H9 (cell line): ENCODE results near the gene JMJD1C. TPM values are rescaled to one million over a fixed set of nuclear protein-coding genes. Genes with fewer than 3 reads are reported as not detected.

ENCODE experiments used
- DNase-seq: peaks from one replicate; pipeline ENCODE4 v3.0.0-alpha.2; 2017
- H2AFZ ChIP-seq: one replicate; pipeline ENCODE4 v1.6.1; 2013; ENCODE audit warnings: mild to moderate bottlenecking, low read length, control low read depth, moderate library complexity
- H2AK5ac ChIP-seq: 2 replicates; pipeline ENCODE4 v1.6.1; 2013; ENCODE audit warnings: low read length, control low read depth, mixed read lengths; ENCODE audit not compliant: insufficient read length
- H2BK120ac ChIP-seq: one replicate; pipeline ENCODE4 v1.6.1; 2013; ENCODE audit warnings: low read depth, mild to moderate bottlenecking, low read length, control low read depth, inconsistent platforms; ENCODE audit not compliant: poor library complexity, severe bottlenecking
- H2BK12ac ChIP-seq: 2 replicates; pipeline ENCODE4 v1.6.1; 2013; ENCODE audit warnings: low read length, control low read depth, mixed read lengths, low read depth; ENCODE audit not compliant: insufficient read length
- H2BK15ac ChIP-seq: 2 replicates; pipeline ENCODE4 v1.6.1; 2013; ENCODE audit warnings: low read depth, low read length, control low read depth
- H2BK20ac ChIP-seq: one replicate; pipeline ENCODE4 v1.6.1; 2013; ENCODE audit warnings: low read depth, mild to moderate bottlenecking, low read length, control low read depth, inconsistent platforms; ENCODE audit not compliant: poor library complexity, severe bottlenecking
- H2BK5ac ChIP-seq: 2 replicates; pipeline ENCODE4 v1.6.1; 2013; ENCODE audit warnings: low read length, control low read depth, mixed read lengths; ENCODE audit not compliant: insufficient read length
- H3K14ac ChIP-seq: 2 replicates; pipeline ENCODE4 v1.6.1; 2013; ENCODE audit warnings: low read length, control low read depth; ENCODE audit not compliant: insufficient read depth
- H3K18ac ChIP-seq: 2 replicates; pipeline ENCODE4 v1.6.1; 2013; ENCODE audit warnings: low read depth, mild to moderate bottlenecking, mixed read lengths, low read length, control low read depth; ENCODE audit not compliant: insufficient read length
- H3K23ac ChIP-seq: 2 replicates; pipeline ENCODE4 v1.6.1; 2013; ENCODE audit warnings: low read length, control low read depth, mixed read lengths, low read depth; ENCODE audit not compliant: insufficient read length
- H3K23me2 ChIP-seq: 2 replicates; pipeline ENCODE4 v1.6.1; 2013; ENCODE audit warnings: low read depth, mild to moderate bottlenecking, mixed read lengths, low read length, control low read depth; ENCODE audit not compliant: insufficient read length, poor library complexity, severe bottlenecking
- H3K27ac ChIP-seq: 2 replicates; pipeline ENCODE4 v1.5.1; 2013; ENCODE audit warnings: low read length, control low read depth, mixed read lengths, low read depth; ENCODE audit not compliant: insufficient read length
- H3K27me3 ChIP-seq: 2 replicates; pipeline ENCODE4 v1.6.1; 2013; ENCODE audit warnings: low read length, control low read depth, inconsistent platforms; ENCODE audit not compliant: insufficient read depth
- H3K4ac ChIP-seq: 2 replicates; pipeline ENCODE4 v1.6.1; 2013; ENCODE audit warnings: low read depth, mild to moderate bottlenecking, control low read depth, inconsistent platforms, low read length, moderate library complexity
- H3K4me1 ChIP-seq: 2 replicates; pipeline ENCODE4 v1.6.1; 2013; ENCODE audit warnings: low read length, control low read depth, inconsistent platforms; ENCODE audit not compliant: insufficient read depth
- H3K4me2 ChIP-seq: 2 replicates; pipeline ENCODE4 v1.6.1; 2013; ENCODE audit warnings: low read length, control low read depth, mixed read lengths; ENCODE audit not compliant: insufficient read length, insufficient read depth
- H3K56ac ChIP-seq: 2 replicates; pipeline ENCODE4 v1.6.1; 2013; ENCODE audit warnings: low read depth, mild to moderate bottlenecking, mixed read lengths, low read length, control low read depth; ENCODE audit not compliant: insufficient read length
- H3K79me1 ChIP-seq: 2 replicates; pipeline ENCODE4 v1.6.1; 2013; ENCODE audit warnings: low read depth, mild to moderate bottlenecking, moderate library complexity, low read length, control low read depth, inconsistent platforms; ENCODE audit not compliant: insufficient read depth, poor library complexity, severe bottlenecking
- H3K79me2 ChIP-seq: 2 replicates; pipeline ENCODE4 v1.6.1; 2013; ENCODE audit warnings: low read length, control low read depth, inconsistent platforms; ENCODE audit not compliant: insufficient read depth
- H3K9ac ChIP-seq: 2 replicates; pipeline ENCODE4 v1.6.1; 2013; ENCODE audit warnings: low read length, control low read depth, mixed read lengths; ENCODE audit not compliant: insufficient read length; ENCODE audit errors: extremely low read depth
- H3K9me3 ChIP-seq: one replicate; pipeline ENCODE4 v1.6.1; 2013; ENCODE audit warnings: low read depth, low read length, inconsistent platforms; ENCODE audit not compliant: control insufficient read depth
- H3T11ph ChIP-seq: one replicate; pipeline ENCODE4 v1.6.1; 2013; ENCODE audit warnings: mild to moderate bottlenecking, low read length, control low read depth, inconsistent platforms
- H4K20me1 ChIP-seq: one replicate; pipeline ENCODE4 v1.6.1; 2013; ENCODE audit not compliant: control insufficient read depth, insufficient read length, insufficient read depth
- H4K5ac ChIP-seq: 2 replicates; pipeline ENCODE4 v1.6.1; 2013; ENCODE audit warnings: low read depth, mild to moderate bottlenecking, mixed read lengths, low read length, control low read depth; ENCODE audit not compliant: insufficient read length
- H4K8ac ChIP-seq: replicated peaks from 2 replicates; pipeline ENCODE4 v1.6.1; 2013; ENCODE audit warnings: low read length, control low read depth, mixed read lengths, low read depth; ENCODE audit not compliant: insufficient read length
- H4K91ac ChIP-seq: 2 replicates; pipeline ENCODE4 v1.6.1; 2013; ENCODE audit warnings: low read depth, mild to moderate bottlenecking, moderate library complexity, mixed read lengths, low read length, control low read depth; ENCODE audit not compliant: insufficient read length
- H3K27ac Mint-ChIP-seq, 3 experiments: 2 replicates in 2 of 3; 3 replicates in 1 of 3; pipeline ENCODE4 v1.8.0; 2020 to 2021; ENCODE audit warnings: mixed read lengths in 3 of 3, mild to moderate bottlenecking in 1 of 3, moderate library complexity in 1 of 3
- H3K27me3 Mint-ChIP-seq: 2 replicates; pipeline ENCODE4 v1.8.0; 2021; ENCODE audit warnings: low read depth, mild to moderate bottlenecking, moderate library complexity, mixed read lengths
- H3K36me3 Mint-ChIP-seq, 3 experiments: 2 replicates in 2 of 3; 3 replicates in 1 of 3; pipeline ENCODE4 v1.8.0; 2020 to 2021; ENCODE audit warnings: low read depth in 3 of 3, mixed read lengths in 3 of 3; ENCODE audit not compliant: insufficient read depth in 1 of 3
- H3K4me1 Mint-ChIP-seq, 2 experiments: 2 replicates each; pipeline ENCODE4 v1.8.0; 2020; ENCODE audit warnings: mixed read lengths in 2 of 2
- H3K4me3 Mint-ChIP-seq, 2 experiments: 2 replicates in 1 of 2; 3 replicates in 1 of 2; pipeline ENCODE4 v1.8.0; 2020 to 2021; ENCODE audit warnings: mild to moderate bottlenecking in 2 of 2, mixed read lengths in 2 of 2, moderate library complexity in 1 of 2
- H3K9me3 Mint-ChIP-seq, 2 experiments: 2 replicates in 1 of 2; 3 replicates in 1 of 2; pipeline ENCODE4 v1.8.0; 2020; ENCODE audit warnings: mild to moderate bottlenecking in 2 of 2, mixed read lengths in 2 of 2, moderate library complexity in 1 of 2
- whole genome bisulfite sequencing: extraction: QIAGEN DNeasy Blood & Tissue Kit; methylation state at CpG from one replicate; pipeline ENCODE4 v1.1.7; 2013; ENCODE audit warnings: missing lambda C conversion rate, low lambda C conversion rate, mixed read lengths; ENCODE audit not compliant: insufficient read length; ENCODE audit errors: extremely low coverage; 5-methylcytosine and 5-hydroxymethylcytosine counted together
- total RNA-seq: library from RNA; stranded (reverse); gene quantifications from 2 replicates; pipeline ENCODE4 v1.2.1, GENCODE V29; 2021
- TF ChIP-seq, protein P1 (sequence below): fragments of 200-600 bp; sonication (generic); conservative IDR thresholded peaks from 3 replicates; pipeline ENCODE4 v1.8.0; 2021; ENCODE audit warnings: antibody characterized with exemption, mild to moderate bottlenecking

The JMJD1C gene
- total RNA-seq, 1 experiment from 2014 or later = 200 TPM

DNA sequence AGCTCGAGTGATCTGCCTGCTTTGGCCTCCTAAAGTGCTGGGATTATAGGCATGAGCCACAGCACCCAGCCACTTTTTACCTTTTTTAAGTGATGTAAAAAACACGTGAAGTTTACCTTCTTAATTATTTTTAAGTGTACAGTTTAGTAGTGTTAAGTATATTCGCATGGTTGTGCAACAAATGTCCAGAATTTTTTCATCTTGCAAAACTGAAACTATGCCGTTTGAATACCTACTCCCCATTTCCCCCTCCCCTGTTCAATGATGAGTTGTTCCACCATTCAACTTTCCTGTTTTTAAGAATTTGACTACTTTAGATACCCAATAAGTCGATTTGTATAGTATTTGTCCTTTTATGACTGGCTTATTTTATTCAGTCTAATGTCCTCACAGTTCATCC, 321.8 kb downstream of the JMJD1C start:
- no peak overlapping the region for H3K18ac ChIP-seq
- no peak for DNase-seq
- H2BK15ac ChIP-seq = no peak overlapping the region
- H3K4me1 ChIP-seq = no peaks in the 10 kb centered on the region; the same call in 1 of the 2 replicates
- no peak overlapping the region for H3K9ac ChIP-seq
- no peak overlapping the region for H2BK20ac ChIP-seq
- H2AFZ ChIP-seq = no peak overlapping the region
- no peak overlapping the region for H2BK12ac ChIP-seq
- H2BK120ac ChIP-seq = no peak overlapping the region
- peaks cover 5% of the 10 kb centered on the region; the same call in 1 of the 2 replicates for H3K79me2 ChIP-seq
- H3K23ac ChIP-seq = no peak overlapping the region
- no peaks in the 10 kb centered on the region for H3K9me3 Mint-ChIP-seq
- no peaks in the 10 kb centered on the region for H3K9me3 ChIP-seq
- no CpG with 5 or more reads among the region's 5 CpGs for WGBS
- H4K8ac ChIP-seq = no peak overlapping the region
- no peaks in the 10 kb centered on the region for H4K20me1 ChIP-seq
- no peak overlapping the region for H3K27ac ChIP-seq
- peaks cover 3% of the 10 kb centered on the region for H3K79me1 ChIP-seq
- H3K4ac ChIP-seq = no peak overlapping the region
- TF ChIP-seq, protein P1, sequence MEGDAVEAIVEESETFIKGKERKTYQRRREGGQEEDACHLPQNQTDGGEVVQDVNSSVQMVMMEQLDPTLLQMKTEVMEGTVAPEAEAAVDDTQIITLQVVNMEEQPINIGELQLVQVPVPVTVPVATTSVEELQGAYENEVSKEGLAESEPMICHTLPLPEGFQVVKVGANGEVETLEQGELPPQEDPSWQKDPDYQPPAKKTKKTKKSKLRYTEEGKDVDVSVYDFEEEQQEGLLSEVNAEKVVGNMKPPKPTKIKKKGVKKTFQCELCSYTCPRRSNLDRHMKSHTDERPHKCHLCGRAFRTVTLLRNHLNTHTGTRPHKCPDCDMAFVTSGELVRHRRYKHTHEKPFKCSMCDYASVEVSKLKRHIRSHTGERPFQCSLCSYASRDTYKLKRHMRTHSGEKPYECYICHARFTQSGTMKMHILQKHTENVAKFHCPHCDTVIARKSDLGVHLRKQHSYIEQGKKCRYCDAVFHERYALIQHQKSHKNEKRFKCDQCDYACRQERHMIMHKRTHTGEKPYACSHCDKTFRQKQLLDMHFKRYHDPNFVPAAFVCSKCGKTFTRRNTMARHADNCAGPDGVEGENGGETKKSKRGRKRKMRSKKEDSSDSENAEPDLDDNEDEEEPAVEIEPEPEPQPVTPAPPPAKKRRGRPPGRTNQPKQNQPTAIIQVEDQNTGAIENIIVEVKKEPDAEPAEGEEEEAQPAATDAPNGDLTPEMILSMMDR = no peak
- no peak overlapping the region for H2BK5ac ChIP-seq
- no peak overlapping the region for H3K14ac ChIP-seq
- H3K4me1 Mint-ChIP-seq = peaks cover 12 to 15% of the 10 kb centered on the region in 2 experiments
- no peak overlapping the region for H3T11ph ChIP-seq
- H3K27me3 Mint-ChIP-seq = no peaks in the 10 kb centered on the region
- peaks cover 6 to 21% (median 13%) of the 10 kb centered on the region in 3 experiments; a peak in 6 of 7 replicates for H3K36me3 Mint-ChIP-seq
- no peak overlapping the region for H3K56ac ChIP-seq
- 0 out of 7 replicates have a peak overlapping the region, but pooled peaks of 2 of the 3 experiments have one; percentile 11 to 53 for H3K27ac Mint-ChIP-seq
- no peaks in the 10 kb centered on the region for H3K27me3 ChIP-seq
- no peak overlapping the region for H3K4me2 ChIP-seq
- no peak overlapping the region for H4K5ac ChIP-seq
- no peak overlapping the region for H3K4me3 Mint-ChIP-seq
- H2AK5ac ChIP-seq = no peak overlapping the region
- H3K23me2 ChIP-seq = no peaks in the 10 kb centered on the region
- H4K91ac ChIP-seq = no peak overlapping the region
